Activated CD8-positive, alpha-beta T cell treated with anti-CD3 and anti-CD28 coated beads for 36 hours (primary cell): Measurements from ENCODE around the gene TGFBR2. TPM values are rescaled to one million over a fixed set of nuclear protein-coding genes. Genes with fewer than 3 reads are reported as not detected.
A peak's percentile ranks its signal among the peaks of the same experiment; 100 is the strongest.

ENCODE experiments used
- ATAC-seq: fragments of 200-7000 bp; cut with Tn5 transposase; one replicate; pipeline ENCODE4 v1.10.0; 2021; ENCODE audit warnings: mild to moderate bottlenecking, moderate library complexity
- CTCF ChIA-PET: fragments of 350-600 bp; sonication (Branson Sonifier 250); formaldehyde crosslinking; loops from one replicate; lab custom pipeline; 2021; ENCODE audit warnings: antibody characterized with exemption; lab: Charles Lee
- POLR2A ChIA-PET: fragments of 350-600 bp; sonication (Branson Sonifier 250); formaldehyde crosslinking; loops from one replicate; lab custom pipeline; 2021; ENCODE audit warnings: antibody characterized with exemption; lab: Charles Lee
- DNase-seq: peaks from one replicate; pipeline ENCODE4 v3.0.0-alpha.2; 2020
- H3K27ac Mint-ChIP-seq: one replicate; pipeline ENCODE4 v1.8.0; 2021; ENCODE audit warnings: mild to moderate bottlenecking, mixed read lengths
- H3K27me3 Mint-ChIP-seq: one replicate; pipeline ENCODE4 v1.8.0; 2021; ENCODE audit warnings: mixed read lengths
- H3K36me3 Mint-ChIP-seq: one replicate; pipeline ENCODE4 v1.8.0; 2021; ENCODE audit warnings: low read depth, mixed read lengths
- H3K4me1 Mint-ChIP-seq: one replicate; pipeline ENCODE4 v1.8.0; 2021; ENCODE audit warnings: low read depth, mixed read lengths
- H3K4me3 Mint-ChIP-seq: one replicate; pipeline ENCODE4 v1.8.0; 2021; ENCODE audit warnings: mild to moderate bottlenecking, moderate library complexity, mixed read lengths
- H3K9me3 Mint-ChIP-seq: one replicate; pipeline ENCODE4 v1.8.0; 2021; ENCODE audit warnings: mixed read lengths
- CTCF ChIP-seq: fragments of 200-600 bp; IDR thresholded peaks from one replicate; pipeline ENCODE4 v1.8.0; 2022; ENCODE audit warnings: antibody characterized with exemption, mild to moderate bottlenecking
- intact Hi-C: fragments of 100-400 bp; cut with micrococcal nuclease; formaldehyde crosslinking; loops from one replicate; pipeline ENCODE4 v1.10.0; 2022
- total RNA-seq, 2 experiments: library from RNA; stranded (reverse); gene quantifications; one replicate each; pipeline ENCODE4 v1.2.3, GENCODE V29; 2021

The TGFBR2 gene
- total RNA-seq, 2 experiments from 2014 or later: 49.1 to 50.0 TPM

DNA sequence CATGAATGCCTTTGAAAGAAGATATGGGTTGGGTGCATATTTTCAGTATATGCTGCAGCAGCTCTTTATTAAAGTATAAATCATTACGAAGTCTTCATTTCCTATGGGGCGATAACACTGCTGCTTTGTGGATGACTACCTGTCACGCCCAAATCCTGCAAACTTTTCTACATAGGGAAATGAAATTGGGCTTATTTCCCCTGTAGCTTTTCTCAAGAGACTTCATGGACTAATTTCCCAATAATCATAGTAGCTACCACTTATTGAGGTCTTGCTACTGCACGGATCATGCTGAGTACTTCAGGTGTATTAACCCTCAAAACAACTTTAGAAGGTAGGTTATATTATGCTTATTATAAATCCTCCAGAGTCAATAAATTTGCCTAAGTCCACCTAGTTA, 8.0 kb downstream of the TGFBR2 start:
- Mint-ChIP-seq H3K27me3 (no peaks in the 10 kb centered on the region), H3K9me3 (no peaks in the 10 kb centered on the region), H3K4me1 (peaks cover 78% of the 10 kb centered on the region), H3K36me3 (peaks cover 85% of the 10 kb centered on the region), H3K4me3 (peak overlapping the region; percentile 88), H3K27ac (peak overlapping the region; percentile 96)
- ChIA-PET POLR2A (interaction anchor here (4.1 to 4.8 kb wide), 4 partner anchors 19 to 42 kb away, joined by 24 to 51 read pairs (median 38); no protein-coding TSS in a partner anchor), CTCF (interaction anchor here (0.5 to 1.1 kb wide), 2 partner anchors 14 to 123 kb away, joined by 3 read pairs; no protein-coding TSS in a partner anchor)
- DNase-seq: no peak
- intact Hi-C loops: no loop called here
- no peak for ATAC-seq
- TF ChIP-seq CTCF: no peak

- Mint-ChIP-seq H3K9me3 (no peaks in the 10 kb centered on the region), H3K4me1 (peaks cover 83% of the 10 kb centered on the region), H3K4me3 (peak overlapping the region; percentile 88), H3K27me3 (no peaks in the 10 kb centered on the region), H3K36me3 (peaks cover 85% of the 10 kb centered on the region), H3K27ac (peak overlapping the region; percentile 96)
- intact Hi-C loops: no loop called here
- TF ChIP-seq CTCF: no peak
- ATAC-seq: peak; percentile 23
- DNase-seq: peak; percentile 43
- ChIA-PET CTCF (interaction anchor here (0.6 to 3.6 kb wide), 6 partner anchors 8 to 501 kb away, joined by 3 to 16 read pairs (median 4); partner anchors contain the start of gene TGFBR2), POLR2A (interaction anchor here (1.4 to 6.7 kb wide), 6 partner anchors 17 to 64 kb away, joined by 3 to 86 read pairs (median 12); no protein-coding TSS in a partner anchor)
Observed at GRCh38 chr3:30614943-30615342, 8.5 kb downstream of the TGFBR2 start.

GRCh38 chr3:30615615-30616346, 9.4 kb downstream of the TGFBR2 start:
- ATAC-seq (no peak), DNase-seq (no peak)
- ChIA-PET CTCF (interaction anchor here (0.6 to 3.6 kb wide), 8 partner anchors 8 to 502 kb away, joined by 3 to 16 read pairs (median 4); partner anchors contain the start of gene TGFBR2), POLR2A (interaction anchor here (1.1 to 6.7 kb wide), 11 partner anchors 8 to 132 kb away, joined by 3 to 107 read pairs (median 5); partner anchors contain the start of gene TGFBR2)
- peaks cover 86% of the 10 kb centered on the region for H3K4me1 Mint-ChIP-seq
- H3K27ac Mint-ChIP-seq: peak overlapping the region; percentile 98
- peaks cover 84% of the 10 kb centered on the region for H3K36me3 Mint-ChIP-seq
- no peak for TF ChIP-seq CTCF
- peak overlapping the region; percentile 88 for H3K4me3 Mint-ChIP-seq
- H3K9me3 Mint-ChIP-seq: no peaks in the 10 kb centered on the region
- intact Hi-C loops: no loop called here
- H3K27me3 Mint-ChIP-seq: no peaks in the 10 kb centered on the region

GRCh38 chr3:30616347-30617027, 10.1 kb downstream of the TGFBR2 start:
- ATAC-seq: no peak
- Mint-ChIP-seq H3K4me3 (peak overlapping the region; percentile 69), H3K27me3 (no peaks in the 10 kb centered on the region), H3K9me3 (no peaks in the 10 kb centered on the region), H3K27ac (peak overlapping the region; percentile 98), H3K36me3 (peaks cover 85% of the 10 kb centered on the region), H3K4me1 (peaks cover 89% of the 10 kb centered on the region)
- POLR2A ChIA-PET: interaction anchor here (0.6 to 6.7 kb wide), 13 partner anchors 8 to 636 kb away, joined by 3 to 107 read pairs (median 5); partner anchors contain the start of gene TGFBR2
- no peak for TF ChIP-seq CTCF
- DNase-seq: no peak
- CTCF ChIA-PET: interaction anchor here (0.8 to 3.6 kb wide), 7 partner anchors 8 to 297 kb away, joined by 3 to 16 read pairs (median 4); partner anchors contain the start of gene TGFBR2
- intact Hi-C loops: no loop called here
